ENCODE data around the gene TMEM263. TPM values are rescaled to one million over a fixed set of nuclear protein-coding genes. Genes with fewer than 3 reads are reported as not detected.

Gene TMEM263
- total and polyA plus RNA-seq, 2 experiments from 2014 or later: 7.1 to 10.4 TPM

DNA sequence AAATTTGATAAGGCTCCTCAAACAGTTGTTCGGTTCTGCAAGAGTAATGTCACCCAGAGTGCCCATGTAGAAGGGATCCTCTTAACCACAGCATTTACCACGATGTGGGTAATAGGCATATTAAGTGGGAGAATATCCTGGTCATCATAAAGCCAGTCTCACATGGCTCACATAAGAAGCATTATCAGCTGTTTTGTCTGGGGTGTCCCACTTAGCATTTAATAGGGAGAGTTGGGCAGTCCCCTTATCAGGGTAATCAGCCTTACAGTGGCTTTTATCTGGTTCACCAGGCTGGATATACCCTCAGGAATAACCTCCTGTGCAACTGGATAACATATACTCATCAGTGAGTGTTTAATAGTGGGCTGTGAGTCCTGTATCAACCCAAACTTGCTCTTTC is 12.9 kb upstream of the TMEM263 start:
- no peaks in the 10 kb centered on the region for H3F3A ChIP-seq (replicated peaks; ENCODE audit: low read depth)
- 0 out of 2 replicates have a peak, but pooled peaks cover 6% of the 10 kb centered on the region for H3K9me2 ChIP-seq (ENCODE audit: insufficient read depth)
- Mint-ChIP-seq H3K27ac (no peak overlapping the region), H3K4me3 (no peak overlapping the region), H3K9me3 (peaks cover 59% of the 10 kb centered on the region), H3K27me3 (ENCODE audit: insufficient read depth, low read depth, poor library complexity) (peaks cover 6% of the 10 kb centered on the region), H3K4me1 (no peaks in the 10 kb centered on the region), H3K36me3 (ENCODE audit: low read depth) (peaks cover 10% of the 10 kb centered on the region; the same call in 1 of the 3 replicates)
- H3K4me1 ChIP-seq (ENCODE audit: insufficient read depth): no peaks in the 10 kb centered on the region
- no peaks in the 10 kb centered on the region for H3K79me2 ChIP-seq (replicated peaks; ENCODE audit: insufficient read depth)
- H3K36me3 ChIP-seq (ENCODE audit: insufficient read depth): peaks cover 8% of the 10 kb centered on the region
- H4K20me1 ChIP-seq (replicated peaks; ENCODE audit: insufficient read depth): no peaks in the 10 kb centered on the region
- H3K4me2 ChIP-seq: no peak overlapping the region
- H3K27me3 ChIP-seq (ENCODE audit: insufficient read depth): no peaks in the 10 kb centered on the region
- H3K4me3 ChIP-seq: no peak overlapping the region
- no peak for ATAC-seq
- H2AFZ ChIP-seq: no peak overlapping the region
- no peak for TF ChIP-seq STAT1 (IDR thresholded peaks at IDR 0.05; ENCODE audit: unreplicated experiment)
- TF ChIP-seq JUNB (IDR thresholded peaks at IDR 0.05; ENCODE audit: unreplicated experiment): no peak
- TF ChIP-seq ZNF331 (CRISPR knock-in tag; IDR thresholded peaks at IDR 0.05; ENCODE audit: low read depth): no peak
- no peak for TF ChIP-seq EZH2 (IDR thresholded peaks at IDR 0.05; ENCODE audit: low read depth, unreplicated experiment)
- TF ChIP-seq, protein P1, sequence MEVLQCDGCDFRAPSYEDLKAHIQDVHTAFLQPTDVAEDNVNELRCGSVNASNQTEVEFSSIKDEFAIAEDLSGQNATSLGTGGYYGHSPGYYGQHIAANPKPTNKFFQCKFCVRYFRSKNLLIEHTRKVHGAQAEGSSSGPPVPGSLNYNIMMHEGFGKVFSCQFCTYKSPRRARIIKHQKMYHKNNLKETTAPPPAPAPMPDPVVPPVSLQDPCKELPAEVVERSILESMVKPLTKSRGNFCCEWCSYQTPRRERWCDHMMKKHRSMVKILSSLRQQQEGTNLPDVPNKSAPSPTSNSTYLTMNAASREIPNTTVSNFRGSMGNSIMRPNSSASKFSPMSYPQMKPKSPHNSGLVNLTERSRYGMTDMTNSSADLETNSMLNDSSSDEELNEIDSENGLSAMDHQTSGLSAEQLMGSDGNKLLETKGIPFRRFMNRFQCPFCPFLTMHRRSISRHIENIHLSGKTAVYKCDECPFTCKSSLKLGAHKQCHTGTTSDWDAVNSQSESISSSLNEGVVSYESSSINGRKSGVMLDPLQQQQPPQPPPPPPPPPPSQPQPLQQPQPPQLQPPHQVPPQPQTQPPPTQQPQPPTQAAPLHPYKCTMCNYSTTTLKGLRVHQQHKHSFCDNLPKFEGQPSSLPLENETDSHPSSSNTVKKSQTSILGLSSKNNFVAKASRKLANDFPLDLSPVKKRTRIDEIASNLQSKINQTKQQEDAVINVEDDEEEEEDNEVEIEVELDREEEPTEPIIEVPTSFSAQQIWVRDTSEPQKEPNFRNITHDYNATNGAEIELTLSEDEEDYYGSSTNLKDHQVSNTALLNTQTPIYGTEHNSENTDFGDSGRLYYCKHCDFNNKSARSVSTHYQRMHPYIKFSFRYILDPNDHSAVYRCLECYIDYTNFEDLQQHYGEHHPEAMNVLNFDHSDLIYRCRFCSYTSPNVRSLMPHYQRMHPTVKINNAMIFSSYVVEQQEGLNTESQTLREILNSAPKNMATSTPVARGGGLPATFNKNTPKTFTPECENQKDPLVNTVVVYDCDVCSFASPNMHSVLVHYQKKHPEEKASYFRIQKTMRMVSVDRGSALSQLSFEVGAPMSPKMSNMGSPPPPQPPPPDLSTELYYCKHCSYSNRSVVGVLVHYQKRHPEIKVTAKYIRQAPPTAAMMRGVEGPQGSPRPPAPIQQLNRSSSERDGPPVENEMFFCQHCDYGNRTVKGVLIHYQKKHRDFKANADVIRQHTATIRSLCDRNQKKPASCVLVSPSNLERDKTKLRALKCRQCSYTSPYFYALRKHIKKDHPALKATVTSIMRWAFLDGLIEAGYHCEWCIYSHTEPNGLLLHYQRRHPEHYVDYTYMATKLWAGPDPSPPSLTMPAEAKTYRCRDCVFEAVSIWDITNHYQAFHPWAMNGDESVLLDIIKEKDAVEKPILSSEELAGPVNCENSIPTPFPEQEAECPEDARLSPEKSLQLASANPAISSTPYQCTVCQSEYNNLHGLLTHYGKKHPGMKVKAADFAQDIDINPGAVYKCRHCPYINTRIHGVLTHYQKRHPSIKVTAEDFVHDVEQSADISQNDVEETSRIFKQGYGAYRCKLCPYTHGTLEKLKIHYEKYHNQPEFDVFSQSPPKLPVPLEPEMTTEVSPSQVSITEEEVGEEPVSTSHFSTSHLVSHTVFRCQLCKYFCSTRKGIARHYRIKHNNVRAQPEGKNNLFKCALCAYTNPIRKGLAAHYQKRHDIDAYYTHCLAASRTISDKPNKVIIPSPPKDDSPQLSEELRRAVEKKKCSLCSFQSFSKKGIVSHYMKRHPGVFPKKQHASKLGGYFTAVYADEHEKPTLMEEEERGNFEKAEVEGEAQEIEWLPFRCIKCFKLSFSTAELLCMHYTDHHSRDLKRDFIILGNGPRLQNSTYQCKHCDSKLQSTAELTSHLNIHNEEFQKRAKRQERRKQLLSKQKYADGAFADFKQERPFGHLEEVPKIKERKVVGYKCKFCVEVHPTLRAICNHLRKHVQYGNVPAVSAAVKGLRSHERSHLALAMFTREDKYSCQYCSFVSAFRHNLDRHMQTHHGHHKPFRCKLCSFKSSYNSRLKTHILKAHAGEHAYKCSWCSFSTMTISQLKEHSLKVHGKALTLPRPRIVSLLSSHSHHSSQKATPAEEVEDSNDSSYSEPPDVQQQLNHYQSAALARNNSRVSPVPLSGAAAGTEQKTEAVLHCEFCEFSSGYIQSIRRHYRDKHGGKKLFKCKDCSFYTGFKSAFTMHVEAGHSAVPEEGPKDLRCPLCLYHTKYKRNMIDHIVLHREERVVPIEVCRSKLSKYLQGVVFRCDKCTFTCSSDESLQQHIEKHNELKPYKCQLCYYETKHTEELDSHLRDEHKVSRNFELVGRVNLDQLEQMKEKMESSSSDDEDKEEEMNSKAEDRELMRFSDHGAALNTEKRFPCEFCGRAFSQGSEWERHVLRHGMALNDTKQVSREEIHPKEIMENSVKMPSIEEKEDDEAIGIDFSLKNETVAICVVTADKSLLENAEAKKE (CRISPR knock-in tag; IDR thresholded peaks at IDR 0.05): no peak
- TF ChIP-seq NANOG (IDR thresholded peaks at IDR 0.05; ENCODE audit: borderline replicate concordance): no peak
- no peak for TF ChIP-seq ZNF114 (CRISPR knock-in tag; IDR thresholded peaks at IDR 0.05)
- TF ChIP-seq, protein P2, sequence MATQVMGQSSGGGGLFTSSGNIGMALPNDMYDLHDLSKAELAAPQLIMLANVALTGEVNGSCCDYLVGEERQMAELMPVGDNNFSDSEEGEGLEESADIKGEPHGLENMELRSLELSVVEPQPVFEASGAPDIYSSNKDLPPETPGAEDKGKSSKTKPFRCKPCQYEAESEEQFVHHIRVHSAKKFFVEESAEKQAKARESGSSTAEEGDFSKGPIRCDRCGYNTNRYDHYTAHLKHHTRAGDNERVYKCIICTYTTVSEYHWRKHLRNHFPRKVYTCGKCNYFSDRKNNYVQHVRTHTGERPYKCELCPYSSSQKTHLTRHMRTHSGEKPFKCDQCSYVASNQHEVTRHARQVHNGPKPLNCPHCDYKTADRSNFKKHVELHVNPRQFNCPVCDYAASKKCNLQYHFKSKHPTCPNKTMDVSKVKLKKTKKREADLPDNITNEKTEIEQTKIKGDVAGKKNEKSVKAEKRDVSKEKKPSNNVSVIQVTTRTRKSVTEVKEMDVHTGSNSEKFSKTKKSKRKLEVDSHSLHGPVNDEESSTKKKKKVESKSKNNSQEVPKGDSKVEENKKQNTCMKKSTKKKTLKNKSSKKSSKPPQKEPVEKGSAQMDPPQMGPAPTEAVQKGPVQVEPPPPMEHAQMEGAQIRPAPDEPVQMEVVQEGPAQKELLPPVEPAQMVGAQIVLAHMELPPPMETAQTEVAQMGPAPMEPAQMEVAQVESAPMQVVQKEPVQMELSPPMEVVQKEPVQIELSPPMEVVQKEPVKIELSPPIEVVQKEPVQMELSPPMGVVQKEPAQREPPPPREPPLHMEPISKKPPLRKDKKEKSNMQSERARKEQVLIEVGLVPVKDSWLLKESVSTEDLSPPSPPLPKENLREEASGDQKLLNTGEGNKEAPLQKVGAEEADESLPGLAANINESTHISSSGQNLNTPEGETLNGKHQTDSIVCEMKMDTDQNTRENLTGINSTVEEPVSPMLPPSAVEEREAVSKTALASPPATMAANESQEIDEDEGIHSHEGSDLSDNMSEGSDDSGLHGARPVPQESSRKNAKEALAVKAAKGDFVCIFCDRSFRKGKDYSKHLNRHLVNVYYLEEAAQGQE (IDR thresholded peaks at IDR 0.05; ENCODE audit: unreplicated experiment): no peak
- TF ChIP-seq, protein P3, sequence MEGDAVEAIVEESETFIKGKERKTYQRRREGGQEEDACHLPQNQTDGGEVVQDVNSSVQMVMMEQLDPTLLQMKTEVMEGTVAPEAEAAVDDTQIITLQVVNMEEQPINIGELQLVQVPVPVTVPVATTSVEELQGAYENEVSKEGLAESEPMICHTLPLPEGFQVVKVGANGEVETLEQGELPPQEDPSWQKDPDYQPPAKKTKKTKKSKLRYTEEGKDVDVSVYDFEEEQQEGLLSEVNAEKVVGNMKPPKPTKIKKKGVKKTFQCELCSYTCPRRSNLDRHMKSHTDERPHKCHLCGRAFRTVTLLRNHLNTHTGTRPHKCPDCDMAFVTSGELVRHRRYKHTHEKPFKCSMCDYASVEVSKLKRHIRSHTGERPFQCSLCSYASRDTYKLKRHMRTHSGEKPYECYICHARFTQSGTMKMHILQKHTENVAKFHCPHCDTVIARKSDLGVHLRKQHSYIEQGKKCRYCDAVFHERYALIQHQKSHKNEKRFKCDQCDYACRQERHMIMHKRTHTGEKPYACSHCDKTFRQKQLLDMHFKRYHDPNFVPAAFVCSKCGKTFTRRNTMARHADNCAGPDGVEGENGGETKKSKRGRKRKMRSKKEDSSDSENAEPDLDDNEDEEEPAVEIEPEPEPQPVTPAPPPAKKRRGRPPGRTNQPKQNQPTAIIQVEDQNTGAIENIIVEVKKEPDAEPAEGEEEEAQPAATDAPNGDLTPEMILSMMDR (conservative IDR thresholded peaks at IDR 0.05; ENCODE audit: low read depth in 2 of 2): no peak
- TF ChIP-seq EZH2phosphoT487 (IDR thresholded peaks at IDR 0.05; ENCODE audit: unreplicated experiment): no peak
- no peak for TF ChIP-seq CREB1 (CRISPR knock-in tag; IDR thresholded peaks at IDR 0.05; ENCODE audit: low read depth)
- no peak for TF ChIP-seq POLR2AphosphoS5 (IDR thresholded peaks at IDR 0.05; ENCODE audit: low read depth)
- TF ChIP-seq, protein P4, sequence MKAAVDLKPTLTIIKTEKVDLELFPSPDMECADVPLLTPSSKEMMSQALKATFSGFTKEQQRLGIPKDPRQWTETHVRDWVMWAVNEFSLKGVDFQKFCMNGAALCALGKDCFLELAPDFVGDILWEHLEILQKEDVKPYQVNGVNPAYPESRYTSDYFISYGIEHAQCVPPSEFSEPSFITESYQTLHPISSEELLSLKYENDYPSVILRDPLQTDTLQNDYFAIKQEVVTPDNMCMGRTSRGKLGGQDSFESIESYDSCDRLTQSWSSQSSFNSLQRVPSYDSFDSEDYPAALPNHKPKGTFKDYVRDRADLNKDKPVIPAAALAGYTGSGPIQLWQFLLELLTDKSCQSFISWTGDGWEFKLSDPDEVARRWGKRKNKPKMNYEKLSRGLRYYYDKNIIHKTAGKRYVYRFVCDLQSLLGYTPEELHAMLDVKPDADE (IDR thresholded peaks at IDR 0.05): no peak
- no peak overlapping the region for H3K27ac ChIP-seq (ENCODE audit: low read depth)
- DNase-seq (ENCODE audit: low spot score): no peak

Data from GM23338 (cell line).